Neural cell (in vitro differentiated cells): ENCODE measurements around the gene SLC6A11.

Experiments used
- EP300 ChIP-seq: fragments of 450-650 bp; conservative IDR thresholded peaks from 2 replicates; pipeline ENCODE4 v1.6.1; 2014; ENCODE audit warnings: antibody characterized with exemption, mild to moderate bottlenecking, moderate library complexity; ENCODE audit not compliant: poor library complexity, severe bottlenecking
- RAD21 ChIP-seq: fragments of 450-650 bp; conservative IDR thresholded peaks from 2 replicates; pipeline ENCODE4 v1.6.1; 2014; ENCODE audit warnings: antibody characterized with exemption, mild to moderate bottlenecking, moderate library complexity
- TF ChIP-seq, protein P1 (sequence below): fragments of 450-650 bp; IDR thresholded peaks from 2 replicates; pipeline ENCODE4 v1.5.1; 2014; ENCODE audit warnings: antibody characterized with exemption, mild to moderate bottlenecking, moderate library complexity; ENCODE audit not compliant: poor library complexity, severe bottlenecking

GRCh38 chr3:10952525-10952924 lies 136.5 kb downstream of the SLC6A11 start:
- no peak for TF ChIP-seq EP300
- TF ChIP-seq, protein P1, sequence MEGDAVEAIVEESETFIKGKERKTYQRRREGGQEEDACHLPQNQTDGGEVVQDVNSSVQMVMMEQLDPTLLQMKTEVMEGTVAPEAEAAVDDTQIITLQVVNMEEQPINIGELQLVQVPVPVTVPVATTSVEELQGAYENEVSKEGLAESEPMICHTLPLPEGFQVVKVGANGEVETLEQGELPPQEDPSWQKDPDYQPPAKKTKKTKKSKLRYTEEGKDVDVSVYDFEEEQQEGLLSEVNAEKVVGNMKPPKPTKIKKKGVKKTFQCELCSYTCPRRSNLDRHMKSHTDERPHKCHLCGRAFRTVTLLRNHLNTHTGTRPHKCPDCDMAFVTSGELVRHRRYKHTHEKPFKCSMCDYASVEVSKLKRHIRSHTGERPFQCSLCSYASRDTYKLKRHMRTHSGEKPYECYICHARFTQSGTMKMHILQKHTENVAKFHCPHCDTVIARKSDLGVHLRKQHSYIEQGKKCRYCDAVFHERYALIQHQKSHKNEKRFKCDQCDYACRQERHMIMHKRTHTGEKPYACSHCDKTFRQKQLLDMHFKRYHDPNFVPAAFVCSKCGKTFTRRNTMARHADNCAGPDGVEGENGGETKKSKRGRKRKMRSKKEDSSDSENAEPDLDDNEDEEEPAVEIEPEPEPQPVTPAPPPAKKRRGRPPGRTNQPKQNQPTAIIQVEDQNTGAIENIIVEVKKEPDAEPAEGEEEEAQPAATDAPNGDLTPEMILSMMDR = no peak
- TF ChIP-seq RAD21 = no peak
